Endometrial microvascular endothelial cells (primary cell): ENCODE results near the gene MANF. TPM values are rescaled to one million over a fixed set of nuclear protein-coding genes. Genes with fewer than 3 reads are reported as not detected.
"Not testable (repeated sequence)": the region's sequence is repeated elsewhere in the genome, so short reads cannot be mapped to it uniquely, and the experiment has no call there.

ENCODE experiments used
- in situ Hi-C: cut with HindIII; loops from 2 replicates; pipeline ENCODE4 v1.10.0; 2017; ENCODE audit warnings: low sequenced_read_pairs, low pct_unique_long_range_greater_than_20kb; ENCODE audit errors: inconsistent ontology term
- total RNA-seq: library from RNA; depleted of rRNA; stranded (reverse); fragments of >200 nt; gene quantifications from one replicate; pipeline ENCODE4 v1.2.3, GENCODE V29; 2015; ENCODE audit errors: inconsistent ontology term

Gene MANF
- total RNA-seq, 1 donor from 2014 or later, result 103 TPM

DNA sequence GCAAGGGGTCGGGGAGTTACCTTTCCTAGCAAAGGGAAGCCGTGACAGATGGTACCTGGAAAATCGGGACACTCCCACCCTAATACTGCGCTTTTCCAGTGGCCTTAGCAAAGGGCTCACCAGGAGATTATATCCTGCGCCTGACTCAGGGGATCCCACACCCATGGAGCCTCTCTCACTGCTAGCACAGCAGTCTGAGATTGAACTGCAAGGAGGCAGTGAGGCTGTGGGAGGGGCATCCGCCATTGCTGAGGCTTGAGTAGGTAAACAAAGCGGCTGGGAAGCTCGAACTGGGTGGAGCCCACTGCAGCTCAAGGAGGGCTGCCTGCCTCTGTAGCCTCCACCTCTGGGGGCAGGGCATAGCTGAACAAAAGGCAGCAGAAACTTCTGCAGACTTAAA, 16.8 kb upstream of the MANF start:
- in situ Hi-C loops, result not testable (repeated sequence)

DNA sequence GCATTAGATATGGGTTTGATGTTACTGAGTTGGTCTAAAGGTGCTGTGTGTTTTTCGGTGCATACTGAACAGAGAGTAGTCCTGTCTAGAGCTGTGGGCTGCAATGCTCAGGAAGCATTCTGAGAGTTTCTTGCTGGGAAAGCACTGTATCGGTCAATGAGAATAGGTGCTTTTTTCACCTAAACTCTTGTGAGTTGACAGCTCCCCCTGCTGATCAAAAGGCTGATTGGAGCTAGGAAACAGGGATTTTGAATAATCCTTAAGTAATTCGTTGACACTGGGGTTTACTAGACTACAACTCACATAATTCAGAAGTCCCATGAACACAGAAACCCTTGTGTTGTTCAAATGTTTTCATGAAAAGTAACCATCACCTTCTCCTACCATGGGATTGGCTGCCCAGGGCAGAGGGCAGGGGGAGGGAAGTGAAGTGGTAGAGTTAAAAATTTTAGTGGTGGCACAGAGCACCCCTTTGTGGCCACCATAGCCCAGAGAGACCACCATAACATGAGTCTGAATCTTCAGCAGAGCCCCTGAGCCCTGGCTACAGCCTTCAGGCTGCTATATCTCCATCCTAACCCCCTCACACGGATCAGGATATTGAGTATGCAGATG, 13.0 kb upstream of the MANF start:
- in situ Hi-C loops, result no loop called here

DNA sequence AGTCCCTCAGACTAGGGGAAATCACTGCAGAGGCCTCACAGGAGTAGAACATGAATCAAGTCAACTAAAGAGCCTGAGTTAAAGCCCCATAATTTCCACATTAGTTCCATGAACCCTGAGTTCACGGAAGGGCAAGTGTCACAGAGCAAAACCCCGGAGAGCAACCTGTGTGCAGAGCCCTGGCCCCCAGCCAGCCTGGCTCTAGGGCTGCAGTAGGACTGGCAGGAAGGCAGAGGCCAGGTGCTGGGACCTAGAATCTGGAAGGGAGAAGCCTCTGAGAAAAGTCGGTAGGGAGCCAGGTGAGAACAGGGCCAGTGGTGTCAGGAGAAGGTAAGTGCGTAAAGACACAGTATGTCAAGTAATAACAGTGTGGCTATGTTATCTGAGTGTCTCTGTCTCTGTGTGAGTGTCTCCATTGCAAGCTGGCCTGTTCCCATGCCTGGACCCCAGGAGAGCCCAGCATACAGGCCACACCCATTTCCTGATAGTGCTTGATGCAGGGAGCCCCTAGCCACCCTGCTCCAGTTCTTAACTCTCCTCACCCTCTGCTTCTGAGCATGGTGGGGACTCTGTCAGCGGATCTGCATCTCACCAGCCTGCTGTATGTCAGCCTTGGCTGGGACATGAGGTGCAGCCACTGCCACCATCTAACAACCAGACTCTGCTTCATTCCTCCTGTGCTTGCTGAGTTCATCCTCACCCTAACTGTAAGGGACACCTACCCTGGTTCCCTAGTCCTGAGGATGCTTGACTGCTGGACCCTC, 11.3 kb upstream of the MANF start:
- in situ Hi-C loops, result no loop called here

DNA sequence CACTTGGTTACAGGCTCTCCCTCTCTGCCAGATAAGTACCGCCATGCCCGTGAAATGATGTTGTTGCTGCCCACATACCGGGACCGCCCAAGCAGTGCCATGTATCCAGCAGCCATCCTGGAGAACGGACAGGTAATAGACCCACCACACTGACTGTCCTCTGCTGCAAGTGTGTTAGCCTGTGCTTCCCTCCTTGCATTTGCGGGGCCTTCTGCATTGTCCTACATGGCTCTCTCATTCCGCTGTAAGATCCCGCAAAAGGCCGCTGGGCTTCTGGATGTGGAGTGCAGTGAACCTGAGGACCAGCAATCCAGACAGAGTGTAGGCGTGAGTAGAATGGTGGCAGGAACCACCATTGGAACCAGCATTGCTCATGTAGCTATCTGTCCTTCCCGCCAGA, 10.6 kb upstream of the MANF start:
- in situ Hi-C loops, result no loop called here

DNA sequence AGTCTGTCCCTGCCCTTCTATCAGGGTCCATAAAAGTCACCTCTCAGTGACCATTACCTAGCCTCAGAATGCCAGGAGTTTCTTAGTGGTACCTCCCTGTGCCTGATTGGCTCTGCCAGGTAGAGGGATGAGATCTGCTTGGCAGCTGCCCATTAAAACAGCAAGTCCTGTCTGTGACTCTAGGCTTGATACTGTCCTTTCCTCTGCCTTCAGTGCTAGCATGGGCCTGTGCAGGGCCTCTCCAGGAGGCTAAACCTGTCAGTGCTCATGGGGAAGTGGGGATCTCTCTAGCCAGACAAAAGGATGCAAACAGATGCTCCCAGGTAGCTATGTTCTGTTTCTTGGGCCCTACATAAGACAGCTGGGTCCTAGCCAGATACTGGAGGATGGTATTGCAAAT, 10.0 kb upstream of the MANF start:
- in situ Hi-C loops, result loop anchor here (25.0 kb wide), 2 partner anchors 263 to 763 kb away; partner anchors contain the start of genes CISH and MAPKAPK3

DNA sequence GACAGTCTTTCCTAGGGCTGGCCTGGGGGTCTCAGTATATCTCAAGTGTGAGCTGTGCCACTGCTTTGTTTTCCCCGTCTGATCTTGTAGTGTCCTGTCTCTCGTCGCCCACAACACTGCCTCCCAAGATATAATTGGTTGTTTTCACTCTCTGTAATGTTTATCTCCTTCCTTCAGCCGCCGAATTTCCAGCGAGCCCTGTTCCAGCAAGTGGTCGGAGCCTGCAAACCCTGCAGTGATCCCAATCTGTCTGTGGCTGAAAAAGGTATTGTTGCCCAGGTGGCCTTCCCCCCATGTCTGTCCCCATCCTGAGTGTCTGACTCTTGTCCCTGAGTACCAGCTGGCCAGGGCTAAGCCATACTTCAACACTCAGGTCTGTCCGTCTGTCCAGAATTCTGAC, 9.5 kb upstream of the MANF start:
- in situ Hi-C loops, result loop anchor here (25.0 kb wide), 2 partner anchors 263 to 763 kb away; partner anchors contain the start of genes CISH and MAPKAPK3

DNA sequence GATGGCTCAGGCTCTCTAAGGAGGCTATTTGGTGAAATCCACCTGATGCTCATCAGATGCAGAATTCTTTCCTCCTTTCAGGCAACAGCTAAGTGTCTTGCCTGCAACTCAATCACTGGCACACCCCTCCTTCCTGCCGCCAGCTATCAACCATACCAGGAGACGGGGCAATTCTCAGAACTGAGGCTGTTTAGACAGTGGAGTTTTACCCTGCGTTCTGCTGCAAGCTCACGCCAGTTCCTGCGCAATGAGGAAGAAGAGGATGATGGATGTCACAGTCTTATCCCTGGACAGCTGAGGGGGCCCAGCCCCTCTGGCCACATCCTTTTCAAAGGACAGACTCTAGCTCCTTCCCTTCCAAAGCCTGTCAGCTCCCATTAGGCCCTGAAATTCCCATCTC, 7.0 kb upstream of the MANF start:
- in situ Hi-C loops, result loop anchor here (25.0 kb wide), 2 partner anchors 266 to 766 kb away; partner anchors contain the start of genes CISH and MAPKAPK3

DNA sequence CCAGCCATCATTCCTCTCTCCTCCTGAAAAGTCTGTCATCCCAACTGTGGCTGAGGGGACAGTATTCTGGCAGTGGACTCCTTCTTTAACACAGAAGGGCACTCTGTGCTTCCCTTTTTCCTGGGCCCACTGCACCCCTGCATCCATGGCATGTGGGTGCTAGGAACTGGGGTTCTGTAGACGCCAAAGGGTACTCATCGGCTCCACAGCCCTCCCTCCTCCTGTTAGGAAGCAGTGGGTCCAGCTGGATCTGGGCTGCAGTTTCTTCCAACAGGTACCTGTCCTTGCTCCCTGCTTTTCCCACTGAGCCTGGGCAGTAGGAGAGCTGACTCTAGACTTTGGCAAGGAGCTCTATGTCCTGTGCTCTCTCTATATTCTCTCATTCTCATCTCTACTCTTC, 6.4 kb upstream of the MANF start:
- in situ Hi-C loops, result loop anchor here (25.0 kb wide), 2 partner anchors 266 to 766 kb away; partner anchors contain the start of genes CISH and MAPKAPK3

DNA sequence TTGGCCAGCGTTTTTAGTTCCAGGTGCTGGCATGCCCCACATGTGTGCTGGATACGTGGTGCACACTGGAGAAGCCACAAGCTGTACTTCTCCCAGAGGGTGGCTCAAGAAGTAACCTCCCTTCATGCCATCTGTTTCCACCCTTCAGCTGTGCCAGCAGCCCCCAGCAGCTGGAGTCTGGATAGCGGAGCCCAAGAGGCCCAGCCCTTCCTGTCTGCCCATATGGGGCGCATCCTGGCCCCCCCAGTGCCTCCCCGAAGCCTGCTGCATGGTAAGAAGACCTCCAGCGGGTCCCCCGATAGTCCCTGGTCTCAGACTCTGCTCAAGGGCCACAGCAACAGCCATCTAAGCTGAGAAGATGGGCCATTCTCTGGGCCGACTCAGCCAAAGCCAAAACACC, 5.8 kb upstream of the MANF start:
- in situ Hi-C loops, result loop anchor here (25.0 kb wide), 2 partner anchors 267 to 767 kb away; partner anchors contain the start of genes CISH and MAPKAPK3

DNA sequence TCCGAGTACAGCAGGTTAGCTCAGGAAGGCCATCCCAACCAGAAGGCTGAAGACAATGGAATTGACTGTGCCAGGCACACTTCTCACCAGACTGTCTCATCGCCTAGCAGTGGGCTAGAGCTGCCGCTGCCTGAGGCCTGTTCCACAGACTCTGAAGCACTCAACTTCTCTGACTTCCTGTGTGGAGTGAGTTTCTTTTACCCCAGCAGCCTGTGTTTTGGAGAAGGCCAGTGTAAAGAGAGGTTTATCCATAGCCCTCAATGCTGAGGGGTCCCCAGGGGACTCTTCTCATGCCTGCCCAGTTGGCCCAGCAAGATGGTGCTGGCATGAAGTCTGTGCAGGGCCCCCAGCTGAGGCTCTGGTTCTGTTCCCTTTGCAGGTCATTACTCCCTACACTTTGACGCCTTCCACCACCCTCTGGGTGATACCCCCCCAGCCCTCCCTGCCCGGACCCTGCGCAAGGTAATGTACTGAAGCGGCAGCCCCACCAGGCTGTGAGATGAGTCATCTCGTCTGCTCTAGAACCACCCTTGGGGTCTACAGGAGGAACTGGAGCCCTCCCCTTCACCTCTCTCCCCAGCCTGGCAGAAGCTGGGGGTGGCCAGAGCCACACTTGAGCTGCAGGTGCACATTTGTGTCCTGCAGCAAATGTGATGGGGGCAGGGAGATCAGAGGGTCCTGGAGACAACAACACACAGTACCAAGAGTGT, 5.2 kb upstream of the MANF start:
- in situ Hi-C loops, result loop anchor here (25.0 kb wide), 2 partner anchors 268 to 768 kb away; partner anchors contain the start of genes CISH and MAPKAPK3

DNA sequence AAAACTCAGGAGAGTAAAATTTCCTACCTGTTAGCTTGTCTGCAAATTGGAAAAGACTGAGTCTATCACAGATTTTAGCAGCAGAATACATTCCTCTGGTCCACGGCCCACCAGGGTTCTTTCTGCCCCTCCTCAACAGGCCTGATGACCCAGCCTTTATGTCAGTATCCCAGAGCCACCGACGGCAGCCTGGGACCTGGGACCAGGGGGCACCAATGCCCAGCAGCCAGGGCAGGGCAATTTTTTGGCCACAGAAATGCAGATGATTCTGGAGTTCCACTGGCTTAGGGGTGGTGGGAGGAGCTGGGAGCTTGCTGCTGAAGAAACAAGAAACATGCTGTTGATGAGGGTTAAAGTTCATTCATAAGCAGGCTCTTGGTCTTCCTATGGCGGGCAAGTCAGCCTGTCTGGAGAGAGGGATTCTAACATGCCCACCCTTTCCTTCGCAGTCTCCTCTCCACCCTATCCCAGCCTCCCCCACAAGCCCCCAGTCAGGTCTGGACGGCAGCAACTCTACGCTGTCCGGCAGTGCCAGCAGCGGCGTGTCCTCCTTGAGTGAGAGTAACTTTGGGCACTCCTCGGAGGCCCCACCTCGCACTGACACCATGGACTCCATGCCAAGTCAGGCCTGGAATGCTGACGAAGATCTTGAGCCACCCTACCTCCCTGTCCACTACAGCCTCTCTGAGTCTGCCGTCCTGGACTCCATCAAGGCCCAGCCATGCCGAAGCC, 4.3 kb upstream of the MANF start:
- in situ Hi-C loops, result loop anchor here (25.0 kb wide), 2 partner anchors 268 to 768 kb away; partner anchors contain the start of genes CISH and MAPKAPK3

DNA sequence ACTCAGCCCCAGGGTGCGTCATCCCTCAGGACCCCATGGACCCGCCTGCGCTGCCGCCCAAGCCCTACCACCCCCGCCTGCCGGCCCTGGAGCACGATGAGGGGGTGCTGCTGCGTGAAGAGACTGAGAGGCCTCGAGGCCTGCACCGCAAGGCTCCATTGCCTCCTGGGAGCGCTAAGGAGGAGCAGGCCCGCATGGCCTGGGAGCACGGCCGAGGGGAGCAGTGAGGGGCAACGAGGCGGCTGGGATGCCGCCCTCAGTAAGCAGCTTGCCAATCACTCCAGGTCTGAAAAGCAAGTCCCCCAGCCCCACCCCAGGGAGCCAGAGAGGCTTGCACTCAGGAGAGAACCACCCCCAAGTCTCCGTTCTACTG, 3.8 kb upstream of the MANF start:
- in situ Hi-C loops, result loop anchor here (25.0 kb wide), 2 partner anchors 269 to 769 kb away; partner anchors contain the start of genes CISH and MAPKAPK3

DNA sequence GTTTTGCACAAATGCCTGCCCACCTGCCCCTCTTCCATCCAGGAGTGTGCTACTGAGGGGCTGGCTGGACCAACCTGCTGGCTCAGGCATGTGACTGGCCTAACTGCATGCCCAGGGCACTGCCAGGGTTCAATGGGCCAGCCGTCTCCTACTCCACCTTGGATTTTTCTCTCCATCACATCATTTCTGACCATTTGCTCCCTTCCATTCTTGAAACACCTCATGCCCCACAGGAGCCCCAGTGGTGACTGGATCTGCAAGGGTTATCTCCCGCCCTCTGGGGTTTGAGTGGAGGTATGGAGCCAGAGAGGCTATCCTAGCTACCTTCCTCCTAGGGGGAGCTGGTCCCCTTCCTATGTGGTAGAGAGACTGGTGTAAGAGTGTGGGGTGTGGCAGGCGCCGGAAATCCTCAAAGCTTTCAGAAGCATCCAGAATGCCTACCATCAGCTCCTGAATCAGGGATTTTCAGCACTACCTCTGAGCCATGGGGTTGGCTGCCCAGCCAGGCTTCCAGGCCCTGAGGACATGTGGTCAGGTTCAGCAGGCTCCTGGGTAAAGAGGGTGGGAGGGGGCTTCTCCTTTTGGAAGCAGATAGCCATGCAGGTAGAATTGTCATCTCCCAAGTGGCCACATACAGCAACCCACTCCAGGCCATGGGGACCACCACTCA, 2.9 kb upstream of the MANF start:
- in situ Hi-C loops, result loop anchor here (25.0 kb wide), 2 partner anchors 270 to 770 kb away; partner anchors contain the start of genes CISH and MAPKAPK3

DNA sequence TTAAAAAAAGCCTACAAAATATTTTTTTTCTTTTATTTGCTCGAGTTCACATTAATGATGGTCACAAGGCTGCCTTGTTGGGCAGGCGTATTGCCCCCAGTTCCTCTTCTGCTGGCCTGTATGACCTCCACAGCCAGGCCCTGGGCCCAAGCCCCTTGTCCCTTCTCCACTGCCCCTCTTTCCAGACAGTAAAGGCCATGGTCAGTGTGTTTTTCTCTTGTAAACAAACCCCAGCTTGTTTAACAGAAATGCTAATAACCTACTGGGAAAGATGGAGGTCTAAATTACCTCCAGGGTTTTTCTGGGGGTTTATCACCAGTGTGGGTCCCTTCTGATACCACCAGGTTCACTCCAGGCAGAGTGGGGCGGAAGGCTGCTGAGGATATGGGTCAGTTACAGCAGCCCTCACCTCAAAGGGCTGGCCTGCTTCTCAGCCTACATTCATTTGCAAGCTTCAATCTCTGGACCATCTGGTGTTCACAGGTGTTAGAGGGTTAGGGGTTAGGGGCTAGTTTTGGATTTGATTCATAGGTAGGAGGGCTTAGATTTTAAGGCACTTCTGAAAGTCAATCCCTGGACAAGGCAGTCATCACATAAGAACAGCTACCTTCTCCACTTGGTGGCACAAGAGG, 2.0 kb upstream of the MANF start:
- in situ Hi-C loops, result loop anchor here (25.0 kb wide), 2 partner anchors 271 to 771 kb away; partner anchors contain the start of genes CISH and MAPKAPK3

DNA sequence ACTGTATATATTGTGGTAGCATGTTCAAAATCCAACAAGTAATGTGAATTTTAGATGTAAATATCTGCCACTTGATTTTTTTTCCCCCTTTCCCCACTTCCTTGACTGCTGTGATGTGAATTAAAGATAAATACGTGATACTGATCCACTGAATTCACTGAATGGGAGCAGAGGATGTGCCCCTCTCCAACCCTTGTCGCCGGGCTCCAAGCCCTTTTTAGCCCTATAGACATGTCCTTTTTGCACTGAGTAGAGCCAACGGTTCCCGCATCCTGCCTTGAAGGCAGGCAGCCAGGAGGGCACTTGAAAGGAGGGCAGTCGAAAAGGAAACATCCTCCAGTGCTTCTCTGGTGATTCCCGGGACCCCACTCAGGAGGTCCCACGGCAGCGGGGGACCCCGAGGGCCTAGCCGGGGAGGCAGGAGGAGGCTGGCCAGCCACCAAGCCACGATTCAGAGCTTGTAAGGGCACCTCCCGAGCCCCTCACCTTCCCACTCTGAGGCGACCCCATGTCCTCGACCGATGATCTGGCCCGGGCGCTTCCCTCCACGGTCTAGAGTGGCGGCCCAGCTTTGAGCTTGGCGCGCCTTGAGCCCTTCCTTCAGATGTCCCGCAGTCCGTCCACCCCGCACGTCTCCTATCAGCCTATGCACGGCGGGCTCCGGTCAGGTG, 901 bp upstream of the MANF start:
- in situ Hi-C loops, result loop anchor here (25.0 kb wide), 2 partner anchors 272 to 772 kb away; partner anchors contain the start of genes CISH and MAPKAPK3

DNA sequence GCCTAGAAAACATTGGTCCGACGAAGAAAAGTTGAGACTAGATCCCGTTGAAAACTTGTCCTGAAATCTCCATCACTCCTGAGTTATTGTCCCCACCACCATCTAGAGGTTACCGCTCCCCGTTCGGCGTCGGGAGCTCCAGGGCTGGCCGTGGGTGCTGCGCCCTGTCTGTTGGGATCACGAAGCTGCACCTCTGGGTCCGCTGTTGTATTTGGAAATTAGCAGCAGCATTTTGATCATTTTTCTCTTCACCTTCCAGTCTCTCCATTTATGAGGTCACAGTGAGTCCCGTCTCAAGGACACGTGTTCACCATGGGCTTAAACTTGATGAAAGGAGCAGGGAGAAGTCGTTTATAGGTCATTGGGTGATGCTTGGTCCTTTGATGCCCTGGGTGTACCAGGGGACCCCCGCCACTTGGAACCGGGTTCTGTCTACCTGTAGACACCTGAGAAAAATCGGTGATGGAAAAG, 565 bp downstream of the MANF start:
- in situ Hi-C loops, result loop anchor here (25.0 kb wide), 2 partner anchors 273 to 773 kb away; partner anchors contain the start of genes CISH and MAPKAPK3
